IMR-90 (cell line): ENCODE measurements around the gene DCAF5. TPM values are rescaled to one million over a fixed set of nuclear protein-coding genes. Genes with fewer than 3 reads are reported as not detected.
"Not testable (repeated sequence)": the region's sequence is repeated elsewhere in the genome, so short reads cannot be mapped to it uniquely, and the experiment has no call there.

Experiments
- ATAC-seq: fragments of 200-7000 bp; cut with Tn5 transposase; 2 replicates; pipeline ENCODE4 v1.9.1; 2020; ENCODE audit warnings: low read depth, mild to moderate bottlenecking, moderate library complexity
- BruUV-seq: library from RNA; stranded (reverse); fragments of 400-500 nt; replicated peaks from 2 replicates; lab custom pipeline; 2021; lab: Mats Ljungman, UMichigan
- CTCF ChIA-PET: fragments of 300-600 bp; formaldehyde crosslinking; extraction: SDS; loops from one replicate; lab custom pipeline; 2021; ENCODE audit warnings: antibody characterized with exemption; lab: Yijun Ruan, JAX
- POLR2A ChIA-PET: fragments of 300-600 bp; sonication (Branson Sonifier 250); formaldehyde crosslinking; loops from one replicate; lab custom pipeline; 2022; ENCODE audit warnings: antibody characterized with exemption; ENCODE audit not compliant: unreplicated experiment; lab: Charles Lee
- DNase-seq: peaks from one replicate; pipeline ENCODE4 v3.0.0; 2013
- H2AFZ ChIP-seq: replicated peaks from 2 replicates; pipeline ENCODE3; 2013; ENCODE audit warnings: low read length, mild to moderate bottlenecking; ENCODE audit not compliant: poor library complexity
- H2AK5ac ChIP-seq: 2 replicates; pipeline ENCODE4 v1.6.1; 2013; ENCODE audit warnings: low read depth, low read length, inconsistent platforms
- H2AK9ac ChIP-seq: replicated peaks from 2 replicates; pipeline ENCODE3; 2013; ENCODE audit warnings: mild to moderate bottlenecking, low read depth, low read length, moderate library complexity; ENCODE audit not compliant: poor library complexity
- H2BK120ac ChIP-seq: 2 replicates; pipeline ENCODE4 v1.6.1; 2013; ENCODE audit warnings: low read depth, low read length, inconsistent platforms
- H2BK15ac ChIP-seq: 3 replicates; pipeline ENCODE4 v1.6.1; 2013; ENCODE audit warnings: low read depth, low read length, inconsistent platforms
- H2BK20ac ChIP-seq: 2 replicates; pipeline ENCODE4 v1.6.1; 2013; ENCODE audit warnings: low read depth, mild to moderate bottlenecking, inconsistent platforms, low read length, moderate library complexity
- H2BK5ac ChIP-seq: 2 replicates; pipeline ENCODE4 v1.6.1; 2013; ENCODE audit warnings: mild to moderate bottlenecking, low read depth, low read length, inconsistent platforms; ENCODE audit not compliant: poor library complexity, severe bottlenecking
- H3K14ac ChIP-seq: replicated peaks from 2 replicates; pipeline ENCODE4 v1.6.1; 2013; ENCODE audit warnings: low read depth, low read length, inconsistent platforms
- H3K18ac ChIP-seq: 2 replicates; pipeline ENCODE4 v1.6.1; 2013; ENCODE audit warnings: low read depth, low read length, control low read depth
- H3K23ac ChIP-seq: 2 replicates; pipeline ENCODE4 v1.6.1; 2013; ENCODE audit warnings: low read depth, low read length, inconsistent platforms
- H3K27ac ChIP-seq: 2 replicates; pipeline ENCODE4 v1.5.1; 2013; ENCODE audit warnings: mild to moderate bottlenecking, control low read depth, low read length; ENCODE audit not compliant: insufficient read depth
- H3K27me3 ChIP-seq: 2 replicates; pipeline ENCODE4 v1.6.1; 2013; ENCODE audit warnings: low read length; ENCODE audit not compliant: control insufficient read depth, insufficient read depth
- H3K36me3 ChIP-seq: 2 replicates; pipeline ENCODE4 v1.6.1; 2013; ENCODE audit warnings: low read length, mixed read lengths; ENCODE audit not compliant: control insufficient read depth, insufficient read depth
- H3K4ac ChIP-seq: 2 replicates; pipeline ENCODE4 v1.6.1; 2013; ENCODE audit warnings: low read depth, low read length, inconsistent platforms
- H3K4me1 ChIP-seq: 2 replicates; pipeline ENCODE4 v1.6.1; 2013; ENCODE audit warnings: low read length, mixed read lengths; ENCODE audit not compliant: control insufficient read depth, insufficient read depth
- H3K4me2 ChIP-seq: 2 replicates; pipeline ENCODE4 v1.6.1; 2013; ENCODE audit warnings: low read depth, mild to moderate bottlenecking, control low read depth, low read length, moderate library complexity
- H3K4me3 ChIP-seq: 2 replicates; pipeline ENCODE4 v1.5.1; 2013; ENCODE audit warnings: low read depth, mild to moderate bottlenecking, control low read depth, low read length, moderate library complexity; ENCODE audit not compliant: insufficient read depth
- H3K56ac ChIP-seq: 2 replicates; pipeline ENCODE4 v1.6.1; 2013; ENCODE audit warnings: low read length, inconsistent platforms; ENCODE audit not compliant: insufficient read depth; ENCODE audit errors: extremely low read depth
- H3K79me1 ChIP-seq, 2 experiments: 2 replicates each; pipeline ENCODE4 v1.6.1; 2013; ENCODE audit warnings: low read length in 2 of 2, inconsistent platforms in 1 of 2, low read depth in 1 of 2
- H3K9ac ChIP-seq: 2 replicates; pipeline ENCODE4 v1.6.1; 2013; ENCODE audit warnings: low read depth, low read length, control low read depth
- H3K9me1 ChIP-seq: 2 replicates; pipeline ENCODE4 v1.6.1; 2013; ENCODE audit warnings: low read length, inconsistent platforms; ENCODE audit not compliant: insufficient read depth
- H3K9me3 ChIP-seq: 2 replicates; pipeline ENCODE4 v1.6.1; 2013; ENCODE audit warnings: low read length; ENCODE audit not compliant: control insufficient read depth, insufficient read depth
- H4K20me1 ChIP-seq: 2 replicates; pipeline ENCODE4 v1.6.1; 2013; ENCODE audit warnings: low read length, inconsistent platforms; ENCODE audit not compliant: insufficient read depth
- H4K5ac ChIP-seq: 2 replicates; pipeline ENCODE4 v1.6.1; 2013; ENCODE audit warnings: mild to moderate bottlenecking, low read depth, low read length, control low read depth
- H4K8ac ChIP-seq, 2 experiments: 2 replicates each; pipeline ENCODE4 v1.6.1; 2013; ENCODE audit warnings: low read depth in 2 of 2, low read length in 2 of 2, control low read depth in 1 of 2, inconsistent platforms in 1 of 2
- H4K91ac ChIP-seq: 2 replicates; pipeline ENCODE4 v1.6.1; 2013; ENCODE audit warnings: low read depth, low read length, inconsistent platforms; ENCODE audit not compliant: insufficient read depth
- WGBS, 2 experiments: methylation state at CpG; one replicate each; pipeline versions ENCODE4 v1.1.5 to v1.1.7; 2013; ENCODE audit warnings: missing lambda C conversion rate in 2 of 2; ENCODE audit not compliant: insufficient read length in 1 of 2; ENCODE audit errors: extremely low coverage in 2 of 2; 5-methylcytosine and 5-hydroxymethylcytosine counted together
- dilution Hi-C: fragments of 300-500 bp; cut with HindIII; formaldehyde crosslinking; loops from one replicate; pipeline ENCODE4 v1.14.3; 2018; ENCODE audit warnings: low sequenced_read_pairs; ENCODE audit not compliant: unreplicated experiment
- in situ Hi-C: fragments of 300-500 bp; cut with MboI; formaldehyde crosslinking; loops from 3 replicates; pipeline ENCODE4 v1.14.3; 2019; ENCODE audit warnings: low sequenced_read_pairs, inconsistent platforms, mixed read lengths
- intact Hi-C: fragments of 100-400 bp; cut with micrococcal nuclease; formaldehyde crosslinking; loops from 2 replicates; pipeline ENCODE4 v1.10.0; 2022
- polyA plus RNA-seq, 3 experiments: library from polyadenylated mRNA; depleted of rRNA; stranded (reverse); fragments of >200 nt; gene quantifications; 2 replicates each; pipeline ENCODE4 v1.2.3, GENCODE V29; 2012; ENCODE audit warnings: low replicate concordance in 1 of 3
- total RNA-seq: library from RNA; depleted of rRNA; stranded (reverse); fragments of >200 nt; gene quantifications from 2 replicates; pipeline ENCODE4 v1.2.3, GENCODE V29; 2012

The DCAF5 gene
- total and polyA plus RNA-seq, 2 of the 4 experiments (the other 2 are of a cell fraction): 17.6 to 30.4 TPM

- H2AK9ac ChIP-seq, H4K20me1 ChIP-seq, H3K79me1 ChIP-seq, H3K4me1 ChIP-seq, H2AFZ ChIP-seq, H3K14ac ChIP-seq, POLR2A ChIA-PET, H3K9ac ChIP-seq, H2AK5ac ChIP-seq, ATAC-seq, in situ Hi-C loops, H3K27me3 ChIP-seq, H3K18ac ChIP-seq, H2BK15ac ChIP-seq, H3K4me3 ChIP-seq, H3K9me3 ChIP-seq, H3K4me2 ChIP-seq, DNase-seq, intact Hi-C loops, H3K23ac ChIP-seq, dilution Hi-C loops, H3K4ac ChIP-seq, H4K91ac ChIP-seq, BruUV-seq, H2BK20ac ChIP-seq, H3K56ac ChIP-seq, H2BK120ac ChIP-seq, H3K9me1 ChIP-seq, H3K36me3 ChIP-seq, CTCF ChIA-PET, H3K27ac ChIP-seq, H4K8ac ChIP-seq, H2BK5ac ChIP-seq, H4K5ac ChIP-seq: not testable (repeated sequence)
- WGBS, 2 experiments: no CpG with 5 or more reads among the region's 2 CpGs
These were observed 12.9 kb upstream of the DCAF5 start for GRCh38 chr14:69165787-69166186.
